Measurements from ENCODE around the gene NOVA2. TPM values are rescaled to one million over a fixed set of nuclear protein-coding genes. Genes with fewer than 3 reads are reported as not detected.
A peak's percentile ranks its signal among the peaks of the same experiment; 100 is the strongest.
"Not testable (repeated sequence)": the region's sequence is repeated elsewhere in the genome, so short reads cannot be mapped to it uniquely, and the experiment has no call there.

The NOVA2 gene
- total RNA-seq, 1 experiment from 2014 or later, result 0.35 TPM

GRCh38 chr19:45911291-45911690 lies 62.4 kb downstream of the NOVA2 start:
- Histone ChIP-seq H3K4me3 (ENCODE audit: insufficient read depth, low read depth, low read length) (no peak overlapping the region), H3K27me3 (ENCODE audit: control insufficient read depth, insufficient read depth, low read length) (peaks cover 1% of the 10 kb centered on the region; the same call in 1 of the 2 replicates), H3K36me3 (replicated peaks; ENCODE audit: control insufficient read depth, insufficient read depth, low read length) (no peaks in the 10 kb centered on the region)
- no peak for DNase-seq

DNA sequence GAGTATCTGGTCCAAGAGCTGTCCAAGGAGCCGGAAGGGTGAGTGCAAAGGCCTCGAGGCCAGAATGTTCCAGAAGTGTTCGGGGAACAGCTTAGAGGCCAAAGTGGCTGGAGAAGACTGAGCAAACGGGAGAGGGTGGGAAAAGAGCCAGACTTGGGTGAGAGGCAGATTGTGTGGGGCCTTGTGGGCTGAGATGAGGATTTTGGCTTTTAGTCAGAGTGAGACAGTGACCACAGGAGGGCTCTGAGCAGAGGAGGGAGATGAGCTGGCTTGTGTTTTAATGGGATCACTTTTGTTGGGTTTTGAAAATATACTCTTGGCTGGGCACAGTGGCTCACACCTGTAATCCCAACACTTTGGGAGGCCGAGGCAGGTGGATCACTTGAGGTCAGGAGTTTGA lies 64.7 kb downstream of the NOVA2 start:
- DNase-seq, result no peak
- Histone ChIP-seq H3K27me3 (ENCODE audit: control insufficient read depth, insufficient read depth, low read length) (peaks cover 1% of the 10 kb centered on the region; the same call in 1 of the 2 replicates), H3K36me3 (replicated peaks; ENCODE audit: control insufficient read depth, insufficient read depth, low read length) (no peaks in the 10 kb centered on the region), H3K4me3 (ENCODE audit: insufficient read depth, low read depth, low read length) (no peak overlapping the region)

DNA sequence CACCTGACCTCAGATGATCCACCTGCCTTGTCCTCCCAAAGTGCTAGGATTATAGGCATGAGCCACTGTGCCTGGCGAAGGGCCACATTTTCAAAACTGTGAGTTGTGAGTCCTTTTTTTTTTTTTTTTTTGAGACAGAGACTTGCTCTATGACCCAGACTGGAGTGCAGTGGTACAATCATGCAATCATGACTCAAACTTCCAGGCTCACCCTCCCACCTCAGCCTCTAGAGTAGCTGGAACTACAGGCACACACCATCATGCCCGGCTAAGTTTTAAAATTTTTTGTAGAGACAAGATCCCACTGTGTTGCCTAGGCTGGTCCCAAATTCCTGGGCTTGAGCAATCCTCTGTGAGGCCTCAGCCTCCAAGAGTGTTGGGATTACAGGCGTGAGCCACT lies 67.4 kb downstream of the NOVA2 start:
- H3K27me3 ChIP-seq (ENCODE audit: control insufficient read depth, insufficient read depth, low read length), result peaks cover 8% of the 10 kb centered on the region
- DNase-seq, result no peak
- H3K36me3 ChIP-seq (replicated peaks; ENCODE audit: control insufficient read depth, insufficient read depth, low read length), result no peaks in the 10 kb centered on the region
- no peak overlapping the region for H3K4me3 ChIP-seq (ENCODE audit: insufficient read depth, low read depth, low read length)

DNA sequence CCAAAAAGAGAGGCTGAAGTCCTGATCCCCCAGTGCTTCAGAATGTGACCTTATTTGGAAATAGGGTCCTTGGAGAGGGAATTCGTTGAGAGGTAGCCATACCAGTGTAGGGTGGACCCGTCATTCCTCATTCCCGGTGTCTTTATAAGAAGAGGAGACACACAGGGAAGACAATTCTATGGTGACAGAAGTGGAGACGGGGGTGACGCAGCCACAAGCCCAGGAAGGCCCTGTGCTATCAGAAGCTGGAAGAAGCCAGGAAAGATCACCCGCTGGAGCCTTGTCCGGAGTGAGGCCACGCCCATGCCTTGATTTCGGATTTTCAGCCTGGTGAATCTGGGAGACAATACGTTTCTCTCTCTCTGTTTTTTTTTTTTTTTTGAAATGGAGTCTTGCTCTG lies 68.7 kb downstream of the NOVA2 start:
- DNase-seq, result no peak
- no peaks in the 10 kb centered on the region for H3K36me3 ChIP-seq (replicated peaks; ENCODE audit: control insufficient read depth, insufficient read depth, low read length)
- H3K27me3 ChIP-seq (ENCODE audit: control insufficient read depth, insufficient read depth, low read length), result peaks cover 15% of the 10 kb centered on the region

DNA sequence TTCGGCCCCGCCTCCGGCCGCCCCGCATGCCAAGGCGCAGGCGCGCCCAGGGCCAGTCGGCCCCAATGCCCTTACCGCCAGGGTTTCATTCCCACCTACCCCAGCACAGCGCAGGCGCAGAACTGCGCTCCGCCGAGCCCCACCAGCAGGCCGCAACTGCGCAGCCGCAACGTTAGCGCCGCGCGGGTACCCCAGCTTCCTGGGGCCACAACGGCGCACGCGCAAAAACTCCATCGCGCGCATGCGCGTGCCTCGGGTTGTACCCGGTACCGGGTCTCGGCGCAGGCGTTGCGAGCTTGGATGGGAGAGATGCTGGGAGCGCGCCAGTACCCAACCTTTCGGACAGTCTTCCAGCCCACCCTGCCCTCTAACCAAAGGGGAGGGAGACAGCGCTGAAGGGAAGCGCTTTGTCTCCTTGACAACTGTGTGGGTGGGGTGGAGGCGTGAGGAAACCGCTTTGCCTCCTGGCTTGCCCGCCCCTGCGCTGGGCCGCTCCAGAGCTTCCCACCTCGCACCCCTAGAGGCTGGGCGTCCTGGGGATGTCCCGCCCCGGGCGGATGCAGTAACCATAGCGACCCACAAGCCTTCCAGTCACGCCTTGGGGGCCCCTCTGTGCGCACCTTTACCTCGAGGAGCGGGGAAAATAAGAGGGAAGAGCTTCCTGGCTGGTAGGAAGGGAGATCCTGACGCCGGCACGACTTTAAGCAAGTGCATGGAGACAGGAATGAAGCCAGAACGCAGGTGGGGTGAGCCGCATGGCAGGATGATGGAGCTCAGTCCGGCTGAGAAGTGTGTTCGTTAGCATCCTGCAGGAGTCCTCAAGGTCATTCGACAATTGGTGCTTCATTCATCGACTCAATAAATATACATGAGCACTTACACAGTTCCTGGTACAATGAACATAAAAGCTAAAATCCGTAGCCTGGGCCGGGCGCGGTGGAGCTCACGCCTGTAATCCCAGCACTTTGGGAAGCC lies 70.7 kb downstream of the NOVA2 start:
- DNase-seq, result peak; percentile 100
- Histone ChIP-seq H3K36me3 (replicated peaks; ENCODE audit: control insufficient read depth, insufficient read depth, low read length) (no peaks in the 10 kb centered on the region; the same call in 1 of the 2 replicates), H3K4me3 (ENCODE audit: insufficient read depth, low read depth, low read length) (peak overlapping the region; percentile 80), H3K27me3 (ENCODE audit: control insufficient read depth, insufficient read depth, low read length) (peaks cover 15% of the 10 kb centered on the region)

More for the DNA sequence above, 68.7 kb downstream of the NOVA2 start:
- no peak overlapping the region for H3K4me3 ChIP-seq (ENCODE audit: insufficient read depth, low read depth, low read length)

- H3K4me3 ChIP-seq (ENCODE audit: insufficient read depth, low read depth, low read length), result peak within 1 kb of the TSS; percentile 80
- DNase-seq, result peak; percentile 74
- peaks cover 15% of the 10 kb centered on the region for H3K27me3 ChIP-seq (ENCODE audit: control insufficient read depth, insufficient read depth, low read length)
- no peaks in the 10 kb centered on the region; the same call in 1 of the 2 replicates for H3K36me3 ChIP-seq (replicated peaks; ENCODE audit: control insufficient read depth, insufficient read depth, low read length)
These were observed 71.6 kb downstream of the NOVA2 start, which contains the start of gene MYPOP for GRCh38 chr19:45901912-45902650. Gene MYPOP (minus strand): TSS chr19:45902613. CDS start chr19:45901773, 840 bp downstream.

- Histone ChIP-seq H3K36me3 (replicated peaks; ENCODE audit: control insufficient read depth, insufficient read depth, low read length) (no peaks in the 10 kb centered on the region; the same call in 1 of the 2 replicates), H3K4me3 (ENCODE audit: insufficient read depth, low read depth, low read length) (peak overlapping the region; percentile 50), H3K27me3 (ENCODE audit: control insufficient read depth, insufficient read depth, low read length) (peaks cover 15% of the 10 kb centered on the region)
- DNase-seq, result peak; percentile 81
These were observed 72.2 kb downstream of the NOVA2 start for GRCh38 chr19:45901432-45901911.

DNA sequence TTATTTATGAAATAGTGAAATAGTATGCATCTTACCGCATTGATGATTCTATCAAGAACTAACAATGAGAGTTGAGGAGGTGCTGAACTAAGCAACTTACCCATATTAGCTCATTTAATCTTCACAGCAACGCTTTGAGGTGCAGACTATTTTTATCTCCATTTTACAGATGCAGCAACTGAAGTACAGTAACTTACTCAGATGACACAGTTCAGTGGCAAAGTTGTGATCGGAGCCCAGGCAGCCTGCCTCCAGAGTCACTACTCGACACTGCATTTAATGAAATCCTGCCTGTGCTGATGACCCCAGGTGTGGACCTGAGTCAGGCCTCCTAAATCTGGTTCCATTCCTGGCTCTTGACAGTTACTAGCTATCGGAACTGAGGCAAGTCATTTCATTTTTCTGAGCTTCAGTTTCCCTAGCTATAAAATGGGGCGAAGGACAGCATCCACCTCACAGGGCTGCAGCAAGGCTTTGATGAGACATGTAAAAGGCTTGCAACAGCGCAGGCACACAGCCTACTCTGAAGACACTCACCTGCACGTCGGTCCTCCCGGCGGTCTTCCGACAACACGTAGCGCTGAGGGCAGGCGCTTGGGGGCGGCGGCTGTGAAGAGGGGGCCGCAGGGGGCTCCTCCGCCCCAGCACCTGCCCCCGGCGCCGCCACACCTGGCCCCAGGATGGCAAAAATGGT lies 72.8 kb downstream of the NOVA2 start:
- Histone ChIP-seq H3K4me3 (ENCODE audit: insufficient read depth, low read depth, low read length) (peak overlapping the region; percentile 50), H3K36me3 (replicated peaks; ENCODE audit: control insufficient read depth, insufficient read depth, low read length) (no peaks in the 10 kb centered on the region; the same call in 1 of the 2 replicates), H3K27me3 (ENCODE audit: control insufficient read depth, insufficient read depth, low read length) (peaks cover 15% of the 10 kb centered on the region)
- DNase-seq, result peak; percentile 73

- Histone ChIP-seq H3K36me3 (replicated peaks; ENCODE audit: control insufficient read depth, insufficient read depth, low read length) (no peaks in the 10 kb centered on the region; the same call in 1 of the 2 replicates), H3K27me3 (ENCODE audit: control insufficient read depth, insufficient read depth, low read length) (peaks cover 15% of the 10 kb centered on the region), H3K4me3 (ENCODE audit: insufficient read depth, low read depth, low read length) (no peak overlapping the region)
- no peak for DNase-seq
These were observed 73.6 kb downstream of the NOVA2 start for GRCh38 chr19:45899919-45900589.

DNA sequence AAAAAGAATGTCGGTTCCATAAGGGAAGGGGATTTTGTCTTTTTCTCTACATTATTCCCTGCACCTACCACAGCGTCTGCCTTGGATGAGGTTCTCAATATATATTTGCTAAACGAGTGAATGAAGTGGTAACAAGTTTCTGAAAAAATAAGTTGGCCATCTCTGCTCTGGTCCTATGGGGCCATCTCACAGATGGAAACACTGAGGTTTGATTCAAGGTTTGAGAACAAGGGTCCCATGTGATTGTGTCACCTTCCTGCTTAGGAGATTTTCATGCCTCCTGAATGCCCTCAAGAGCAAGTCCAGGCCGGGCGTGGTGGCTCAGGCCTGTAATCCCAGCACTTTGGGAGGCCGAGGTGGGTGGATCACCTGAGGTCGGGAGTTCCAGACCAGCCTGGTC lies 74.4 kb downstream of the NOVA2 start:
- Histone ChIP-seq H3K4me3 (ENCODE audit: insufficient read depth, low read depth, low read length) (no peak overlapping the region), H3K36me3 (replicated peaks; ENCODE audit: control insufficient read depth, insufficient read depth, low read length) (no peaks in the 10 kb centered on the region; the same call in 1 of the 2 replicates), H3K27me3 (ENCODE audit: control insufficient read depth, insufficient read depth, low read length) (peaks cover 15% of the 10 kb centered on the region)
- no peak for DNase-seq

DNA sequence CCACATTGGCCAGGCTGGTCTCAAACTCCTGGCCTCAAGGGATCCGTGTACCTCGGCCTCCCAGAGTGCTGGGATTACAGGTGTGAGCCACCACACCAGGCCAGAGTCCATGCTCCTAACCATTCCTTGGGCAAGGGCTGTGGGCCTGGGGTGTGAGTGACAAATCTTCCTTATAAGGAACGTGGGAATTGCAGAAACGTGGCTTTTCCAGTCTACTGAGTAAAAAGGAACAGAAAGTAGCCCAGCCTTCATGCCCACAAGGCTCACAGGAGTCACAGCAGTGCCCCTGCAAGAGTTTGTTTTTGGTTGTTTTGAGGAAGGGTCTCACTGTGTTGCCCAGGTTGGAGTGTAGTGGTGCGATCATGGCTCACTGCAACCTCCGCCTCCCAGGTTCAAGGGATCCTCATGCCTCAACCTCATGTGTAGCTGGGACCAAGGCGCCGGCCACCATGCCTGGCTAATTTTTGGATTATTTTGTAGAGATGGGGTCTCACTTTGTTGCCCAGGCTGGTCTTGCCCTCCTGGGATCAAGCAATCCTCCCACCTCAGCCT lies 76.3 kb downstream of the NOVA2 start:
- peaks cover 15% of the 10 kb centered on the region for H3K27me3 ChIP-seq (ENCODE audit: control insufficient read depth, insufficient read depth, low read length)
- no peaks in the 10 kb centered on the region; the same call in 1 of the 2 replicates for H3K36me3 ChIP-seq (replicated peaks; ENCODE audit: control insufficient read depth, insufficient read depth, low read length)
- no peak for DNase-seq
- H3K4me3 ChIP-seq (ENCODE audit: insufficient read depth, low read depth, low read length), result no peak overlapping the region

- DNase-seq; H3K36me3 ChIP-seq (replicated peaks; ENCODE audit: control insufficient read depth, insufficient read depth, low read length); H3K27me3 ChIP-seq (ENCODE audit: control insufficient read depth, insufficient read depth, low read length); H3K4me3 ChIP-seq (ENCODE audit: insufficient read depth, low read depth, low read length): not testable (repeated sequence)
These were observed 77.6 kb downstream of the NOVA2 start for GRCh38 chr19:45895983-45896599.

DNA sequence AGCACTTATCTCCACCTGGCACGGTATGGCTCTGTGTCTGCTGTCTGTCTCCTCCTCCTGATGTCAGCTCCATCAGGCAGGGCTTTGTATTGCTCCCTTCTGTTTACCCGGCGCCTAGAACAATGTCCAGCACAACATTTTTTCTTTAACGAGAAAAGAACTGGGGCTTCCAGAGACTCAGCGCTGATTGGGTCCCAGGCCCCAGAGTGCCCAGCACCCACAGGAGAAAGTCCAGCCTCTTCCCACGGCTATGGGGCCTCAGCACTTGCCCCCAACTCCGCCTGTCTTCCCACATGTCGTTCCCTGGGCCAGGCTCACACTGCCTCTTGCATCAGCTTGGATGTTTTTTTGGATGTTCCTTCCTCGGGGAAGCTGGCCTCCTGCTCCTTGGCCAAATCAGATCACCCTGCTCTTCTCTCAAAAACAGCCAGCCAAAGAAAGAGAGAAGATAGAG lies 78.1 kb downstream of the NOVA2 start:
- peaks cover 2% of the 10 kb centered on the region; the same call in 1 of the 2 replicates for H3K27me3 ChIP-seq (ENCODE audit: control insufficient read depth, insufficient read depth, low read length)
- H3K4me3 ChIP-seq (ENCODE audit: insufficient read depth, low read depth, low read length), result no peak overlapping the region
- no peak for DNase-seq
- H3K36me3 ChIP-seq (replicated peaks; ENCODE audit: control insufficient read depth, insufficient read depth, low read length), result no peaks in the 10 kb centered on the region; the same call in 1 of the 2 replicates
